ENCODE measurements around the gene ZNF296.

DNA sequence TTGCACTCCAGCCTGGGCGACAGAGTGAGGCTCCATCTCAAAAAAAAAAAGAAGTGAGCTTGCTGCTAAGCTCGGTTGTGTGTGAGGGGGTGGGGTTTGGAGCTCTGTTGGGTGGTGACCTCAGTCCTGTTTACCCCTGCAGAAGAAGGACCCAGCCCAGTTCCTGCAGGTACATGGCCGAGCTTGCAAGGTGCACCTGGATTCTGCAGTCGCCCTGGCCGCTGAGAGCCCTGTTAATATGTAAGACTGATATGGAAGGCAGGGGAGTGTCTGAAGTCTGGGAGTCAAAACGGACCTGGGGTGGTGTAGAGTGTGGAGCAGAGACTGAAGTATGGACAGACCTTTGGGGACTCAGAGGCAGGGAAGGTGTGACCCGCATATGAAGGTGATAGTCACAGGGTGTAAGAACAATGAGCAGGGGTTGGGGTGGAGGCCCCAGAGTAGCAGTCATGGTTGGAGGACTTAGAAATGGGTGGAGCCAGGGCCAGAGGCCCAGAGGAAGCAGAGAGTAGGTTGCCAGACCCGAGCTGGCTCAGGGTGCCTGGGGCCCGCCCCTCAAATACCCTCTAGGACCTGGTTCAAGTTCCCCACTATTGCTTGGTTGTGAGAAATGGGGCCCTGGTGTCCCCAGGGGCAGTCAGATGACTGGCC is 24.2 kb downstream of the ZNF296 start:
- TF ChIP-seq, protein P1, sequence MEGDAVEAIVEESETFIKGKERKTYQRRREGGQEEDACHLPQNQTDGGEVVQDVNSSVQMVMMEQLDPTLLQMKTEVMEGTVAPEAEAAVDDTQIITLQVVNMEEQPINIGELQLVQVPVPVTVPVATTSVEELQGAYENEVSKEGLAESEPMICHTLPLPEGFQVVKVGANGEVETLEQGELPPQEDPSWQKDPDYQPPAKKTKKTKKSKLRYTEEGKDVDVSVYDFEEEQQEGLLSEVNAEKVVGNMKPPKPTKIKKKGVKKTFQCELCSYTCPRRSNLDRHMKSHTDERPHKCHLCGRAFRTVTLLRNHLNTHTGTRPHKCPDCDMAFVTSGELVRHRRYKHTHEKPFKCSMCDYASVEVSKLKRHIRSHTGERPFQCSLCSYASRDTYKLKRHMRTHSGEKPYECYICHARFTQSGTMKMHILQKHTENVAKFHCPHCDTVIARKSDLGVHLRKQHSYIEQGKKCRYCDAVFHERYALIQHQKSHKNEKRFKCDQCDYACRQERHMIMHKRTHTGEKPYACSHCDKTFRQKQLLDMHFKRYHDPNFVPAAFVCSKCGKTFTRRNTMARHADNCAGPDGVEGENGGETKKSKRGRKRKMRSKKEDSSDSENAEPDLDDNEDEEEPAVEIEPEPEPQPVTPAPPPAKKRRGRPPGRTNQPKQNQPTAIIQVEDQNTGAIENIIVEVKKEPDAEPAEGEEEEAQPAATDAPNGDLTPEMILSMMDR (IDR thresholded peaks at IDR 0.05): no peak
- TF ChIP-seq POLR2A (IDR thresholded peaks at IDR 0.05): no peak
